ENCODE data around the gene STARD9. TPM values are rescaled to one million over a fixed set of nuclear protein-coding genes. Genes with fewer than 3 reads are reported as not detected.
"Not testable (repeated sequence)": the region's sequence is repeated elsewhere in the genome, so short reads cannot be mapped to it uniquely, and the experiment has no call there.

The STARD9 gene
- total RNA-seq, 1 experiment from 2014 or later = 4.0 TPM

- no peak for DNase-seq (ENCODE audit: low spot score)
- in situ Hi-C loops (cut with HindIII; ENCODE audit: low sequenced_read_pairs) = no loop called here
These were observed 44.4 kb downstream of the STARD9 start for GRCh38 chr15:42619656-42620371.

GRCh38 chr15:42621386-42621785 lies 46.0 kb downstream of the STARD9 start:
- in situ Hi-C loops (cut with HindIII; ENCODE audit: low sequenced_read_pairs) = no loop called here
- DNase-seq (ENCODE audit: low spot score) = no peak

GRCh38 chr15:42621996-42622925 lies 46.9 kb downstream of the STARD9 start:
- DNase-seq (ENCODE audit: low spot score) = no peak
- in situ Hi-C loops (cut with HindIII; ENCODE audit: low sequenced_read_pairs) = no loop called here

DNA sequence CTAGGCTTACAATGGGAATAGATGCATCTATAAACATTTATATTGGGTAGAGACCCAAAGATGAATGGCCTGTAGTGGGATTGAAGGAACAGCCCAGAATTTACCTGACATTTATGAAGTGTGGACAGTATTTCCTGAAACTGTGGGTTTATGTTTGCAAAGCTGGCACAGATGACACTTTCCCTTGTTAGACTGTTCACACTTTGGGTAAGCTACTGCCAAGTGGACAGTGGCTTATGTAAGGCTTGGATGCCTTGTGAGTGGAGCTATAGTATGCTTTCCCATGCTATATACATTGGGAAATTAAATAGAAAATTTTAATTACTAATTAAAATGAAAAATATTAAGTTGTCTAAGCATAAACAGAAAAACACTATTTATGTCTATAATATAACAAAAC lies 48.5 kb downstream of the STARD9 start:
- DNase-seq (ENCODE audit: low spot score) = peak; percentile 57
- in situ Hi-C loops (cut with HindIII; ENCODE audit: low sequenced_read_pairs) = no loop called here

- DNase-seq (ENCODE audit: low spot score) = no peak
- in situ Hi-C loops (cut with HindIII; ENCODE audit: low sequenced_read_pairs) = no loop called here
These were observed 52.1 kb downstream of the STARD9 start for GRCh38 chr15:42627485-42627884.

DNA sequence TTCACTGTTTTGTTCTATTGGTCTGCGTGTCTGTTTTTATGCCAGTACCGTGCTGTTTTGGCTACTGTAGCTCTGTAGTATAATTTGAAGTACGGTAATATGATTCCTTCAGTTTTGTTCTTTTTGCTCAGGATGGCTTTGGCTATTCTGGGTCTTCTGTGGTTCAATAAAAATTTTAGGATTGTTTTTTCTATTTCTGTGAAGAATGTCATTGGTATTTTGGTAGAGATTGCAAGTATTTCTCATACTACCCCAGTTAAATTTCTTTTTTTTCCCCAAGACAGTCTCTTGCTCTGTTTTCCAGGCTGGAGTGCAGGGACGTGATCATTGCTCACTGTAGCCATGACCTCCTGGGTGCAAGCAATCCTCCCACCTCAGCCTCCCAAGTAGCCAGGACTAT lies 53.4 kb downstream of the STARD9 start:
- no peak for DNase-seq (ENCODE audit: low spot score)
- in situ Hi-C loops (cut with HindIII; ENCODE audit: low sequenced_read_pairs) = no loop called here

- in situ Hi-C loops (cut with HindIII; ENCODE audit: low sequenced_read_pairs) = no loop called here
- no peak for DNase-seq (ENCODE audit: low spot score)
These were observed 56.8 kb downstream of the STARD9 start for GRCh38 chr15:42632105-42632675.

- in situ Hi-C loops (cut with HindIII; ENCODE audit: low sequenced_read_pairs) = no loop called here
- DNase-seq (ENCODE audit: low spot score) = no peak
These were observed 64.7 kb downstream of the STARD9 start for GRCh38 chr15:42640109-42640508.

GRCh38 chr15:42650208-42651066 lies 75.0 kb downstream of the STARD9 start:
- DNase-seq (ENCODE audit: low spot score) = peak; percentile 53
- in situ Hi-C loops (cut with HindIII; ENCODE audit: low sequenced_read_pairs) = no loop called here

- no peak for DNase-seq (ENCODE audit: low spot score)
- in situ Hi-C loops (cut with HindIII; ENCODE audit: low sequenced_read_pairs) = no loop called here
These were observed 90.4 kb downstream of the STARD9 start for GRCh38 chr15:42665827-42666226.

GRCh38 chr15:42667855-42668254 lies 92.4 kb downstream of the STARD9 start:
- in situ Hi-C loops (cut with HindIII; ENCODE audit: low sequenced_read_pairs) = no loop called here
- no peak for DNase-seq (ENCODE audit: low spot score)

DNA sequence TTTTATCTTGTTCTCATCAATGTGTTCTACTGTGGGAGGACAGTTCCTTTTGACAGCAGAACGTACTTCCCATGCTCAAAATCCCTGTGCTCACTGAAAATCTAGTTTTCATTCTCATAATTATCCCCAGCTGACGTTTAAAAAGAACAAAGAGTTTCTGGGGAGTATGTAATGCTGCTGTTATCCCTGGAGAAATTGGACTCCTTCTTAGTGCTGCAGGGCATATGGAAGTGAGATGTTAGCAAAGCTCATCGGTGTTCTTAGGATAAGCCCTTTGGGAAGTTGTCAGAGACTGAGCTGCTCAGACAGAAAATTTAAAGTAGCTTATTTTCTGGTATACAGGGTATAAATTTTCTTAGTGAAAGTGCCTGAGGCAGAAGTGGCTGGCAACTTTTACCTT lies 95.0 kb downstream of the STARD9 start:
- in situ Hi-C loops (cut with HindIII; ENCODE audit: low sequenced_read_pairs) = no loop called here
- no peak for DNase-seq (ENCODE audit: low spot score)

GRCh38 chr15:42672444-42672843 lies 97.0 kb downstream of the STARD9 start:
- in situ Hi-C loops (cut with HindIII; ENCODE audit: low sequenced_read_pairs) = no loop called here

DNA sequence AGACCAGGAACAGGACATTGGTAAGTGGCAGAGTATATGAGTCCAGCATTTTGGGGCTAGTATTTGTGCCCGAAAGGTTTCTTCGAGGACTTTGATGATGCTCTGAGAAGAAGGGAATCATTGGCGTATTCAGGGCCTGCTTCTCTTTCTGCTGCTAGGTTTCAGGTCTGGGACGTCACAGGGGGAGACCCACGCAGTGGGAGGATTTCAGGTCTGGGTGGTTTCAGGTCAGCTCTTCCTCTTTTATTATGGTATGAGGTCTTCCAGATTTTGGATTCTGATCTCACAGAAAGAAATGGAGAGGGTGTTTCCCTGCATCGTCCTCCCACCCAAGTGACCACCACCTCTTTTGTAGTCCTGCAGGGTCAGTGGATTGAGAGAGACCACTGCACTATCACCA lies 99.1 kb downstream of the STARD9 start:
- DNase-seq (ENCODE audit: low spot score) = no peak
- in situ Hi-C loops (cut with HindIII; ENCODE audit: low sequenced_read_pairs) = no loop called here

More at GRCh38 chr15:42672444-42672843, 97.0 kb downstream of the STARD9 start:
- no peak for DNase-seq (ENCODE audit: low spot score)

- in situ Hi-C loops (cut with HindIII; ENCODE audit: low sequenced_read_pairs) = no loop called here
- no peak for DNase-seq (ENCODE audit: low spot score)
These were observed 99.6 kb downstream of the STARD9 start for GRCh38 chr15:42675021-42675420.

DNA sequence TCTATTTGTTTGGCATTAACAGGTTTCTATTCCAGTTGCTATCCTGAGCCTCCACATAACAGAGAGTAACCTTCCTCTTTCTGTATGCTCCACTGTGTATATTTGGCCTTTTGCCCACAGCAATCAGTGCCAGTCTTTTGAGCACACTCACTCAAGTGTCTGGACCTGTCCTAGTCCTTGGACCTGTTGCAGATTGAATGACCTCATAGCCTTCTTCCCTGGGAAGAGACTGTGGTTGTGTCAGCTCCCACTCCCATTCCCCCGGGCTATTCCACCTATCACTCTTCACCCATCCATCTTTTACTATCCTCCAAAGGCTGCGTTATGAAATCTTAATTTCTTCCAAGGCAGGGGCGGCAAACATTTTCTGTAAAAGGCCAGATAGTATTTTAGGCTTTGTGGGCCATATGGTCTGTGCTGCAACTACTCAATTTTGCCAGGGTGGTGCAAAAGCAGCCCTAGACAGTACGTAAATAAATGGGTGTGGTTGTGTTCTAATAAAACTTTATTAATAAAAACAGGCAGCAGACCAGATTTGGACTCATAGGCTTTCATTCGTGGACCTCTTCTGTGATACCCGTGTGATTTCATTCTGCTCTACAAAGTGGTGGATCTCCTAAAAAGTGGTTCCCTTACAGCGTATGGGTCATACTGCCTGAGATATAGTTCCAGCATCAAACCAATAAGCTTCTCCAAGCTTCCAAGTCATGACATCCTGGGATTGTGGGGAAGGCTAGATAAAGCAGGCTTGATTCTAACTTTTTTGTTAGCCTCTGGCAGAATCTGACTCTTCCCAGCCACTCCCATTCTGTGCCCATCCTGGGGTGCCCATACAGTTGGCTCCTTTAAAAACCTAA lies 104.1 kb downstream of the STARD9 start:
- peak; percentile 6 for DNase-seq (ENCODE audit: low spot score)
- in situ Hi-C loops (cut with HindIII; ENCODE audit: low sequenced_read_pairs) = no loop called here

DNA sequence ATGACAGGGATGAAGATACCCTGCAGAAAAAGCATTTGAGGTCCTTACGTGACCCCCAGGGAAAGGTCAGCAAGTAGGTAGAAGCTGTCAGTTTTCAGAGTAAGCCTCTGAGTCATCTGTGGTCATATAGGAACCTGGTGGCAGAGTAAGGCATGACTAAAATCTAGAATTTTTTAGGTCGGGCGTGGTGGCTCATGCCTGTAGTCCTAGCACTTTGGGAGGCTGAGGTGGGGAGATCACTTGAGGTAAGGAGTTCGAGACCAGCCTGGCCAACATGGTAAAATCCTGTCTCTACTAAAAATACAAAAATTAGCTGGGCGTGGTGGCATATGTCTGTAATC lies 104.7 kb downstream of the STARD9 start:
- in situ Hi-C loops (cut with HindIII; ENCODE audit: low sequenced_read_pairs) = not testable (repeated sequence)

GRCh38 chr15:42681119-42681518 lies 105.7 kb downstream of the STARD9 start:
- in situ Hi-C loops (cut with HindIII; ENCODE audit: low sequenced_read_pairs) = no loop called here
- DNase-seq (ENCODE audit: low spot score) = no peak

More for the DNA sequence above, 104.7 kb downstream of the STARD9 start:
- DNase-seq (ENCODE audit: low spot score) = not testable (repeated sequence)
